Measurements from ENCODE around the gene DGCR6.

GRCh38 chr22:18954990-18955571, 49.0 kb downstream of the DGCR6 start:
- TF ChIP-seq EZH2phosphoT487 (IDR thresholded peaks at IDR 0.05; ENCODE audit: insufficient read depth, low read depth): no peak
- TF ChIP-seq EZH2 (IDR thresholded peaks at IDR 0.05; ENCODE audit: insufficient read depth, poor library complexity, severe bottlenecking): no peak
